SH-SY5Y (cell line): ENCODE measurements around the gene ASIC4.

Experiments
- GATA2 ChIP-seq: IDR thresholded peaks from 2 replicates; pipeline ENCODE4 v1.6.1; 2011; ENCODE audit warnings: mild to moderate bottlenecking, low read depth, low read length
- GATA3 ChIP-seq: IDR thresholded peaks from 2 replicates; pipeline ENCODE4 v1.6.1; 2011; ENCODE audit warnings: low read depth, mild to moderate bottlenecking, low read length, moderate library complexity

- no peak for TF ChIP-seq GATA2
- no peak for TF ChIP-seq GATA3
Measured at GRCh38 chr2:219557320-219557719, 43.0 kb downstream of the ASIC4 start.
